LNCaP clone FGC (cell line): Measurements from ENCODE around the gene LRRN1.

Experiments used
- DNase-seq: peaks from one replicate; pipeline ENCODE4 v3.0.0-alpha.2; 2011; ENCODE audit warnings: low read depth
- H3K4me3 ChIP-seq: 2 replicates; pipeline ENCODE4 v1.5.1; 2011; ENCODE audit warnings: mild to moderate bottlenecking, low read depth, low read length, control low read depth
- CTCF ChIP-seq: IDR thresholded peaks from 2 replicates; pipeline ENCODE4 v1.5.1; 2012; ENCODE audit warnings: mild to moderate bottlenecking; ENCODE audit not compliant: control insufficient read depth, insufficient read depth; ENCODE audit errors: extremely low read depth

Gene LRRN1

DNA sequence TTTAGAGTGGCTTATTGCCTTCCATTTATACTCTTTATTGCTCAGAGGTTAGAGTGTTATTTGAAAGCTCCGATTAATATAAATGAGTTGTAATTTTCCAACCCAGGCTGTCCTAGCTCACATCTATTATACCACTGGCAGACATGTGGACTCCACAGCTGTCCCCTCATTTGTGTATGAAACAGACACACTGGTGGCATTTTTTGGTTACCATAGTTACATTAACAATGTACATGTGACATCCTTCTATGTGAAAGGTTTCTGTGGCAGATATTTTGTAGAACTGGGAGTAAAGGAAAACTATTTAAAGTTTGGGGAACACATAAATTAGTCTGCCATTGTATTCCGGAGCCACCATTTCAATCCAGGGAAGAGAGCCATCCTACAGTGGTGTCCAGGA, 5.3 kb downstream of the LRRN1 start:
- no peak overlapping the region for H3K4me3 ChIP-seq
- no peak for DNase-seq
- TF ChIP-seq CTCF, result no peak

DNA sequence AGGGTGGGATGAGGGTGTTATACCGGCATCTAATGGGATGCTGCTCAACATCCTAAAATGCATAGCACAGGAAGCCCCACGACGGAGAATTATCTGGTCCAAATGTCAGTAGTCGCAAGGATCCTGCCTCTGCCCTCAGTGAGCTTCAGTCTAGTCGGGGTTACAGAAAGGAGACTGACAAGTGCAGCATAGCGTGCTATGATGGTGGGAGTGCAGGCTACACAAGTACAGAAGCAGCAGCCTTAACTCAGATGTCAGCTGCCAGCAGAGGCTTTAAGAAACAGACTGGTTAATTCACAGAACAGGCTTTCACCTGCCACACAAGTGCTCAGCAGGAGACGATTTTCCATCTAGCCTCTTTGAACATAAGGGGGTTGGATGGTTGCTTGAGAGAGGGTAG, 6.9 kb downstream of the LRRN1 start:
- no peak overlapping the region for H3K4me3 ChIP-seq
- no peak for TF ChIP-seq CTCF
- DNase-seq, result no peak

- H3K4me3 ChIP-seq, result no peak overlapping the region
- no peak for TF ChIP-seq CTCF
- DNase-seq, result no peak
Measured at GRCh38 chr3:3806856-3807255, 7.6 kb downstream of the LRRN1 start.

GRCh38 chr3:3813013-3813412, 13.8 kb downstream of the LRRN1 start:
- TF ChIP-seq CTCF, result no peak
- H3K4me3 ChIP-seq, result no peak overlapping the region
- no peak for DNase-seq

- DNase-seq, result no peak
- H3K4me3 ChIP-seq, result no peak overlapping the region
- TF ChIP-seq CTCF, result no peak
Measured at GRCh38 chr3:3815206-3815605, 16.0 kb downstream of the LRRN1 start.

DNA sequence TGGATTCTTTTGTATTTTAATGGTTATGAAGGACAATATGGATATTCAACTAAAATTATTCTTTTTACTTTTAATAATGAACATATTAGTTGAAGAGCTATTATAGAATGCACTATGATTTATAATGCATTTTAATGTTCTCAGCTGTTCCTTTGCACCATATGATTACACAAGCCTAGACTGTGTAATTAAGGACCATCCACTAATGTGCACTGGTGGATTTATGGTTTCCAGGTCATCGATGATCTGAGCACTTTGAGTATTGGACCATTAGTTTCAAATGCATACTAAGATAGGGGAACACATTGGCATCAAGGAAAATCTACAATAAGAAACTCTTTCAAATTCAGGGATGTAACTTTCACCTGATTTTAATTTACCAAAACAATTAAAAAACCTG, 16.8 kb downstream of the LRRN1 start:
- no peak for TF ChIP-seq CTCF
- no peak overlapping the region for H3K4me3 ChIP-seq
- no peak for DNase-seq

DNA sequence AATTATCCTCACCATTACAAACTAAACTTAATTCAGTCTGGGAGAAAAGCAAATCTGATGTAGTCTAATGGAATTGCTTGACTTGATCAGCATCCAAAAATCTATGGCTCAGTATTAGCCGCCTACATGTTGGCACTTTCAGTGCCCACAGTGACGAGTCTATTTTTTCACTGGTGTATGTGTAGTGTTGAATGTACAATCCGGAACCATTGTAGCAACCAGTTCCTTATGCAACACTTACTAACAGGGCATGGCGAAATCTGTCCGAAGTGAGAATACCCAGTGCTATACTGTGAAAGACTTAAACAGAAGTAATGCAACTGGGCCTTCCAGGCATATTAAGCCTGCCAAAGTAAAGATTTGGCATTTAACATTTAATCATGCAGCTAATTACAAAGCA, 18.6 kb downstream of the LRRN1 start:
- H3K4me3 ChIP-seq, result no peak overlapping the region
- DNase-seq, result no peak
- no peak for TF ChIP-seq CTCF
